Mesenchymal stem cell (in vitro differentiated cells and primary cell): ENCODE results near the gene SLC13A5.

ENCODE experiments used
- DNase-seq: peaks from one replicate; pipeline ENCODE4 v3.0.0-alpha.2; 2013
- H2AFZ ChIP-seq: one replicate; pipeline ENCODE4 v1.6.1; 2013; ENCODE audit warnings: low read depth, mild to moderate bottlenecking, control low read depth, inconsistent platforms, low read length, moderate library complexity
- H2AK5ac ChIP-seq: 2 replicates; pipeline ENCODE4 v1.6.1; 2013; ENCODE audit warnings: low read length, moderate library complexity, mild to moderate bottlenecking, inconsistent platforms; ENCODE audit not compliant: severe bottlenecking
- H2BK120ac ChIP-seq: one replicate; pipeline ENCODE4 v1.6.1; 2013; ENCODE audit warnings: low read depth, mild to moderate bottlenecking, inconsistent platforms, low read length, moderate library complexity
- H2BK12ac ChIP-seq, 2 experiments: one replicate each; pipeline ENCODE4 v1.6.1; 2013; ENCODE audit warnings: inconsistent platforms in 2 of 2, low read length in 2 of 2, mild to moderate bottlenecking in 2 of 2, moderate library complexity in 2 of 2, control low read depth in 1 of 2
- H2BK15ac ChIP-seq: one replicate; pipeline ENCODE4 v1.6.1; 2013; ENCODE audit warnings: mild to moderate bottlenecking, low read depth, inconsistent platforms; ENCODE audit not compliant: poor library complexity, severe bottlenecking
- H2BK5ac ChIP-seq: 2 replicates; pipeline ENCODE4 v1.6.1; 2013; ENCODE audit warnings: low read depth, mild to moderate bottlenecking, low read length, control low read depth, inconsistent platforms; ENCODE audit not compliant: poor library complexity, severe bottlenecking
- H3K14ac ChIP-seq, 2 experiments: one replicate each; pipeline ENCODE4 v1.6.1; 2013; ENCODE audit warnings: inconsistent platforms in 2 of 2, low read length in 2 of 2, control low read depth in 1 of 2, mild to moderate bottlenecking in 1 of 2, moderate library complexity in 1 of 2
- H3K18ac ChIP-seq, 2 experiments: one replicate each; pipeline ENCODE4 v1.6.1; 2013; ENCODE audit warnings: inconsistent platforms in 2 of 2, low read length in 2 of 2, control low read depth in 1 of 2, low read depth in 1 of 2, mild to moderate bottlenecking in 1 of 2
- H3K23ac ChIP-seq, 2 experiments: one replicate each; pipeline ENCODE4 v1.6.1; 2013; ENCODE audit warnings: inconsistent platforms in 2 of 2, low read length in 2 of 2, mild to moderate bottlenecking in 2 of 2, moderate library complexity in 2 of 2, control low read depth in 1 of 2
- H3K27ac ChIP-seq: 2 replicates; pipeline ENCODE4 v1.5.1; 2013; ENCODE audit warnings: mild to moderate bottlenecking, moderate library complexity, low read length, control low read depth, inconsistent platforms; ENCODE audit not compliant: poor library complexity, severe bottlenecking
- H3K27me3 ChIP-seq, 2 experiments: 2 replicates each; pipeline versions ENCODE4 v1.6.1 to v1.7.0; 2013; ENCODE audit warnings: low read length in 2 of 2, mild to moderate bottlenecking in 2 of 2, moderate library complexity in 2 of 2, control low read depth in 1 of 2, inconsistent platforms in 1 of 2; ENCODE audit not compliant: control insufficient read depth in 1 of 2, insufficient read depth in 1 of 2
- H3K36me3 ChIP-seq, 2 experiments: 2 replicates each; pipeline versions ENCODE4 v1.6.1 to v1.7.0; 2013; ENCODE audit warnings: low read length in 2 of 2, control low read depth in 1 of 2, inconsistent platforms in 1 of 2, low read depth in 1 of 2, mild to moderate bottlenecking in 1 of 2; ENCODE audit not compliant: insufficient read depth in 2 of 2, control insufficient read depth in 1 of 2
- H3K4ac ChIP-seq, 2 experiments: one replicate each; pipeline ENCODE4 v1.6.1; 2013; ENCODE audit warnings: inconsistent platforms in 2 of 2, low read length in 2 of 2, mild to moderate bottlenecking in 2 of 2, moderate library complexity in 2 of 2, control low read depth in 1 of 2, low read depth in 1 of 2
- H3K4me1 ChIP-seq: 2 replicates; pipeline ENCODE4 v1.6.1; 2013; ENCODE audit warnings: low read depth, low read length, control low read depth; ENCODE audit not compliant: control insufficient read depth, insufficient read depth
- H3K4me2 ChIP-seq: 2 replicates; pipeline ENCODE4 v1.6.1; 2013; ENCODE audit warnings: low read length, mild to moderate bottlenecking, inconsistent platforms; ENCODE audit not compliant: poor library complexity, severe bottlenecking
- H3K4me3 ChIP-seq, 2 experiments: 2 replicates each; pipeline versions ENCODE4 v1.5.1 to v1.7.0; 2013; ENCODE audit warnings: low read length in 2 of 2, mild to moderate bottlenecking in 2 of 2, control low read depth in 1 of 2, low read depth in 1 of 2; ENCODE audit not compliant: insufficient read depth in 1 of 2
- H3K79me1 ChIP-seq: replicated peaks from 2 replicates; pipeline ENCODE4 v1.6.1; 2013; ENCODE audit warnings: mild to moderate bottlenecking, control low read depth, low read length, inconsistent platforms; ENCODE audit not compliant: poor library complexity, severe bottlenecking
- H3K9ac ChIP-seq: 2 replicates; pipeline ENCODE4 v1.7.0; 2013; ENCODE audit warnings: mild to moderate bottlenecking, low read length, moderate library complexity
- H3K9me3 ChIP-seq: 2 replicates; pipeline ENCODE4 v1.7.0; 2013; ENCODE audit warnings: mild to moderate bottlenecking, low read length; ENCODE audit not compliant: control insufficient read depth
- H4K8ac ChIP-seq: one replicate; pipeline ENCODE4 v1.6.1; 2013; ENCODE audit warnings: inconsistent platforms, mild to moderate bottlenecking, low read length, moderate library complexity
- H4K91ac ChIP-seq: one replicate; pipeline ENCODE4 v1.6.1; 2013; ENCODE audit warnings: mild to moderate bottlenecking, low read length, inconsistent platforms
- WGBS: methylation state at CpG from one replicate; pipeline ENCODE4 v1.1.7; 2013; ENCODE audit warnings: mixed read lengths; 5-methylcytosine and 5-hydroxymethylcytosine counted together

The SLC13A5 gene

GRCh38 chr17:6755731-6756184 is 42.6 kb upstream of the SLC13A5 start, which contains the start of gene XAF1:
XAF1 (plus strand) TSS chr17:6756046; CDS start chr17:6756079, 33 bp downstream.
- Histone ChIP-seq H3K9me3 (no peaks in the 10 kb centered on the region), H3K27me3 (no peaks in the 10 kb centered on the region), H2BK5ac (no peak within 1 kb of the TSS), H3K36me3 (peaks cover 0 to 29% of the 10 kb centered on the region in 2 experiments), H3K4ac (peak within 1 kb of the TSS; percentile 28 to 71), H3K23ac (no peak within 1 kb of the TSS), H2AFZ (peak within 1 kb of the TSS; percentile 55), H3K18ac (peak within 1 kb of the TSS in 1 of 2 experiments; percentile 85), H3K4me2 (no peak within 1 kb of the TSS), H3K14ac (peak within 1 kb of the TSS in 1 of 2 experiments; percentile 97), H3K9ac (peak within 1 kb of the TSS; percentile 96), H2BK12ac (peak within 1 kb of the TSS in 1 of 2 experiments; percentile 51), H4K8ac (peak within 1 kb of the TSS; percentile 89), H2AK5ac (no peak within 1 kb of the TSS), H3K4me1 (peaks cover 2% of the 10 kb centered on the region), H3K27ac (no peak within 1 kb of the TSS), H3K4me3 (peak within 1 kb of the TSS in 1 of 2 experiments; percentile 83), H3K79me1 (no peaks in the 10 kb centered on the region), H2BK15ac (peak within 1 kb of the TSS; percentile 73), H4K91ac (peak within 1 kb of the TSS; percentile 73), H2BK120ac (peak within 1 kb of the TSS; percentile 11)
- 70% methylated on average over 14 of the region's 14 CpGs for WGBS
- peak; percentile 69 for DNase-seq

- Histone ChIP-seq H3K4ac (no peak overlapping the region), H4K8ac (no peak overlapping the region), H2BK12ac (peak overlapping the region in 1 of 2 experiments; percentile 51), H2BK120ac (no peak overlapping the region), H2AFZ (peak overlapping the region; percentile 46), H2BK15ac (no peak overlapping the region), H2AK5ac (no peak overlapping the region), H3K23ac (no peak overlapping the region), H4K91ac (no peak overlapping the region), H3K79me1 (no peaks in the 10 kb centered on the region), H3K18ac (peak overlapping the region in 1 of 2 experiments; percentile 85), H3K4me3 (peak overlapping the region in 1 of 2 experiments; percentile 83), H3K9me3 (no peaks in the 10 kb centered on the region), H3K14ac (peak overlapping the region in 1 of 2 experiments; percentile 97), H3K4me2 (no peak overlapping the region), H2BK5ac (no peak overlapping the region), H3K36me3 (peaks cover 0 to 25% of the 10 kb centered on the region in 2 experiments), H3K27ac (no peak overlapping the region), H3K9ac (peak overlapping the region; percentile 96), H3K4me1 (peaks cover 2% of the 10 kb centered on the region), H3K27me3 (no peaks in the 10 kb centered on the region)
- 49% methylated on average over 5 of the region's 5 CpGs for WGBS
- peak; percentile 19 for DNase-seq
Observed at GRCh38 chr17:6755281-6755680, 42.1 kb upstream of the SLC13A5 start.

- Histone ChIP-seq H3K79me1 (no peaks in the 10 kb centered on the region), H3K4me3 (no peak overlapping the region), H2BK12ac (peak overlapping the region in 1 of 2 experiments; percentile 69), H3K14ac (no peak overlapping the region), H2AK5ac (no peak overlapping the region), H3K36me3 (peaks cover 0 to 10% of the 10 kb centered on the region in 2 experiments), H3K4ac (peak overlapping the region in 1 of 2 experiments; percentile 46), H3K23ac (no peak overlapping the region), H3K9me3 (no peaks in the 10 kb centered on the region), H3K27me3 (no peaks in the 10 kb centered on the region), H3K27ac (no peak overlapping the region), H2BK120ac (no peak overlapping the region), H2AFZ (no peak overlapping the region), H3K4me1 (peaks cover 2% of the 10 kb centered on the region), H4K8ac (no peak overlapping the region), H3K18ac (no peak overlapping the region), H3K4me2 (no peak overlapping the region), H2BK15ac (no peak overlapping the region), H4K91ac (peak overlapping the region; percentile 73), H2BK5ac (no peak overlapping the region), H3K9ac (peak overlapping the region; percentile 87)
- no peak for DNase-seq
- WGBS, result 85% methylated on average over 5 of the region's 6 CpGs
Observed at GRCh38 chr17:6753546-6753945, 40.4 kb upstream of the SLC13A5 start.

GRCh38 chr17:6753006-6753445 is 39.9 kb upstream of the SLC13A5 start:
- Histone ChIP-seq H4K8ac (peak overlapping the region; percentile 93), H3K4ac (peak overlapping the region; percentile 54 to 92), H3K27ac (peak overlapping the region; percentile 88), H3K4me3 (peak overlapping the region in 1 of 2 experiments; percentile 56), H3K36me3 (peaks cover 0 to 5% of the 10 kb centered on the region in 2 experiments), H3K4me1 (peaks cover 2% of the 10 kb centered on the region), H3K9me3 (no peaks in the 10 kb centered on the region), H2BK5ac (no peak overlapping the region), H3K4me2 (no peak overlapping the region), H2BK120ac (peak overlapping the region; percentile 69), H3K18ac (peak overlapping the region; percentile 77 to 92), H2BK12ac (peak overlapping the region; percentile 75 to 94), H2AK5ac (no peak overlapping the region), H2BK15ac (peak overlapping the region; percentile 26), H3K79me1 (no peaks in the 10 kb centered on the region), H4K91ac (peak overlapping the region; percentile 97), H3K23ac (no peak overlapping the region), H3K9ac (peak overlapping the region; percentile 87), H3K14ac (peak overlapping the region in 1 of 2 experiments; percentile 93), H2AFZ (peak overlapping the region; percentile 76), H3K27me3 (no peaks in the 10 kb centered on the region)
- peak; percentile 93 for DNase-seq
- WGBS, result 13% methylated on average over 7 of the region's 9 CpGs
